WTC11 (cell line): ENCODE measurements around the gene PANK4. TPM values are rescaled to one million over a fixed set of nuclear protein-coding genes. Genes with fewer than 3 reads are reported as not detected.

Experiments
- ATAC-seq: fragments of 200-7000 bp; cut with Tn5 transposase; 2 replicates; pipeline ENCODE4 v1.10.0; 2021; ENCODE audit warnings: mild to moderate bottlenecking, moderate library complexity
- CTCF ChIA-PET: fragments of 300-600 bp; sonication (Branson Sonifier 250); formaldehyde crosslinking; loops from one replicate; lab custom pipeline; 2021; ENCODE audit warnings: antibody characterized with exemption; lab: Charles Lee
- POLR2A ChIA-PET: fragments of 350-600 bp; sonication (Branson Sonifier 250); formaldehyde crosslinking; loops from one replicate; lab custom pipeline; 2021; ENCODE audit warnings: antibody characterized with exemption; lab: Charles Lee
- DNase-seq: peaks from one replicate; pipeline ENCODE4 v3.0.0; 2021; ENCODE audit warnings: low spot score
- H3K27ac Mint-ChIP-seq: 2 replicates; pipeline ENCODE4 v1.8.0; 2021; ENCODE audit warnings: mixed read lengths
- H3K27me3 Mint-ChIP-seq: 2 replicates; pipeline ENCODE4 v1.8.0; 2021; ENCODE audit warnings: low read depth, mild to moderate bottlenecking, moderate library complexity, mixed read lengths
- H3K36me3 Mint-ChIP-seq: 2 replicates; pipeline ENCODE4 v1.8.0; 2021; ENCODE audit warnings: mixed read lengths
- H3K4me1 Mint-ChIP-seq: 2 replicates; pipeline ENCODE4 v1.8.0; 2022; ENCODE audit warnings: mixed read lengths
- H3K4me3 Mint-ChIP-seq: 2 replicates; pipeline ENCODE4 v1.8.0; 2021; ENCODE audit warnings: mild to moderate bottlenecking, moderate library complexity, mixed read lengths
- H3K9me3 Mint-ChIP-seq: 2 replicates; pipeline ENCODE4 v1.8.0; 2021; ENCODE audit warnings: mixed read lengths
- AR ChIP-seq: fragments of 250-450 bp; sonication (Bioruptor Pico); IDR thresholded peaks from 2 replicates; pipeline ENCODE4 v1.9.0; 2021; ENCODE audit warnings: mild to moderate bottlenecking
- CREB1 ChIP-seq: sonication (generic); formaldehyde crosslinking; IDR thresholded peaks from 2 replicates; pipeline ENCODE4 v1.8.0; 2023; ENCODE audit warnings: mild to moderate bottlenecking, missing genetic modification reagents
- CREM ChIP-seq: sonication (generic); formaldehyde crosslinking; IDR thresholded peaks from 2 replicates; pipeline ENCODE4 v1.8.1; 2022; ENCODE audit warnings: mild to moderate bottlenecking, missing genetic modification reagents, moderate library complexity
- ELF4 ChIP-seq: sonication (generic); formaldehyde crosslinking; IDR thresholded peaks from 2 replicates; pipeline ENCODE4 v1.8.1; 2022; ENCODE audit warnings: low read depth, mild to moderate bottlenecking, moderate library complexity, missing genetic modification reagents
- GRHL2 ChIP-seq: fragments of 250-450 bp; sonication (Bioruptor Pico); IDR thresholded peaks from 2 replicates; pipeline ENCODE4 v1.8.0; 2022; ENCODE audit warnings: mild to moderate bottlenecking, moderate library complexity; ENCODE audit not compliant: insufficient replicate concordance, severe bottlenecking
- HMGA2 ChIP-seq: fragments of 250-450 bp; sonication (Bioruptor Pico); IDR thresholded peaks from 2 replicates; pipeline ENCODE4 v1.4.0; 2021; ENCODE audit warnings: mild to moderate bottlenecking, moderate library complexity
- JUN ChIP-seq: sonication (generic); formaldehyde crosslinking; IDR thresholded peaks from 2 replicates; pipeline ENCODE4 v1.8.0; 2023; ENCODE audit warnings: mild to moderate bottlenecking, missing genetic modification reagents
- MAX ChIP-seq: sonication (generic); formaldehyde crosslinking; IDR thresholded peaks from 2 replicates; pipeline ENCODE4 v1.8.0; 2022; ENCODE audit warnings: mild to moderate bottlenecking, missing genetic modification reagents
- NFATC4 ChIP-seq: fragments of 250-450 bp; sonication (Bioruptor Pico); IDR thresholded peaks from 2 replicates; pipeline ENCODE4 v1.9.0; 2021; ENCODE audit warnings: mild to moderate bottlenecking
- NR3C1 ChIP-seq: sonication (generic); formaldehyde crosslinking; conservative IDR thresholded peaks from 2 replicates; pipeline ENCODE4 v1.8.1; 2023; ENCODE audit warnings: low read depth, mild to moderate bottlenecking, missing genetic modification reagents
- PRDM15 ChIP-seq: sonication (generic); formaldehyde crosslinking; IDR thresholded peaks from 2 replicates; pipeline ENCODE4 v1.8.0; 2022; ENCODE audit warnings: missing genetic modification reagents
- SOX15 ChIP-seq: fragments of 250-450 bp; sonication (Bioruptor Pico); IDR thresholded peaks from 2 replicates; pipeline ENCODE4 v1.9.0; 2021; ENCODE audit warnings: mild to moderate bottlenecking
- ZBTB21 ChIP-seq: sonication (generic); formaldehyde crosslinking; IDR thresholded peaks from 2 replicates; pipeline ENCODE4 v1.8.1; 2023; ENCODE audit warnings: mild to moderate bottlenecking, missing genetic modification reagents, borderline replicate concordance
- ZMAT4 ChIP-seq: fragments of 250-450 bp; sonication (Bioruptor Pico); IDR thresholded peaks from 2 replicates; pipeline ENCODE4 v1.9.0; 2021; ENCODE audit warnings: mild to moderate bottlenecking
- ZNF423 ChIP-seq: fragments of 250-450 bp; sonication (Bioruptor Pico); IDR thresholded peaks from 2 replicates; pipeline ENCODE4 v2.1.2; 2022; ENCODE audit warnings: mild to moderate bottlenecking, moderate library complexity
- ZNF532 ChIP-seq: fragments of 250-450 bp; sonication (Bioruptor Pico); IDR thresholded peaks from 2 replicates; pipeline ENCODE4 v1.9.0; 2021; ENCODE audit warnings: mild to moderate bottlenecking, borderline replicate concordance
- total RNA-seq: library from RNA; stranded (reverse); gene quantifications from 3 replicates; pipeline ENCODE4 v1.2.3, GENCODE V29; 2021

The PANK4 gene
- total RNA-seq, 1 experiment from 2014 or later = 52.5 TPM

- no peak for TF ChIP-seq PRDM15 (CRISPR knock-in tag)
- no peak for TF ChIP-seq ZBTB21 (CRISPR knock-in tag)
- TF ChIP-seq MAX = no peak
- no peak for TF ChIP-seq HMGA2
- TF ChIP-seq NFATC4 (CRISPR knock-in tag) = no peak
- no peak for TF ChIP-seq SOX15
- TF ChIP-seq, all 79 proteins: peak for 0
These were observed 4.3 kb upstream of the PANK4 start (continued) for GRCh38 chr1:2530513-2531361.

- POLR2A ChIA-PET = no interaction called here
- no peaks in the 10 kb centered on the region for H3K36me3 Mint-ChIP-seq
- H3K27ac Mint-ChIP-seq = no peak within 1 kb of the TSS
- DNase-seq (peak; percentile 69), ATAC-seq (no peak; the same call in 1 of the 2 replicates)
- peaks cover 19% of the 10 kb centered on the region for H3K4me1 Mint-ChIP-seq
- TF ChIP-seq CREM (CRISPR knock-in tag) (no peak), ELF4 (no peak), ZNF532 (CRISPR knock-in tag) (no peak), ZNF423 (CRISPR knock-in tag) (no peak), GRHL2 (CRISPR knock-in tag) (no peak), ZMAT4 (no peak), AR (CRISPR knock-in tag) (no peak), JUN (CRISPR knock-in tag) (no peak), NR3C1 (CRISPR knock-in tag) (no peak), CREB1 (CRISPR knock-in tag) (no peak)
- H3K9me3 Mint-ChIP-seq = no peaks in the 10 kb centered on the region
- H3K27me3 Mint-ChIP-seq = peaks cover 77% of the 10 kb centered on the region
- CTCF ChIA-PET = interaction anchor here (0.5 to 2.1 kb wide), 7 partner anchors 16 to 119 kb away, joined by 3 to 14 read pairs (median 4); partner anchors contain the start of gene PEX10
- H3K4me3 Mint-ChIP-seq = peak within 1 kb of the TSS; percentile 48
These were observed 3.6 kb upstream of the PANK4 start, which contains the start of gene HES5 for GRCh38 chr1:2529784-2530512. Gene HES5, minus strand, starts transcription at chr1:2530263. Its CDS starts 99 bp downstream, at chr1:2530164.
